Activated T-cell treated with anti-CD3 and anti-CD28 coated beads, Interleukin-2, amount 50 U/mL, for 24 hours (primary cell): ENCODE results near the gene ZBED4.
"Not testable (repeated sequence)": the region's sequence is repeated elsewhere in the genome, so short reads cannot be mapped to it uniquely, and the experiment has no call there.

Experiments
- DNase-seq: peaks from one replicate; pipeline ENCODE4 v3.0.0-alpha.2; 2020
- H3K27ac Mint-ChIP-seq: 2 replicates; pipeline ENCODE4 v1.8.0; 2020; ENCODE audit warnings: mild to moderate bottlenecking, mixed read lengths
- H3K27me3 Mint-ChIP-seq: 2 replicates; pipeline ENCODE4 v1.8.0; 2020; ENCODE audit warnings: mixed read lengths
- H3K36me3 Mint-ChIP-seq: 2 replicates; pipeline ENCODE4 v1.8.0; 2020; ENCODE audit warnings: low read depth, mixed read lengths
- H3K4me1 Mint-ChIP-seq: 2 replicates; pipeline ENCODE4 v1.8.0; 2020; ENCODE audit warnings: low read depth, mixed read lengths
- H3K4me3 Mint-ChIP-seq: 2 replicates; pipeline ENCODE4 v1.8.0; 2020; ENCODE audit warnings: mild to moderate bottlenecking, moderate library complexity, mixed read lengths
- H3K9me3 Mint-ChIP-seq: 2 replicates; pipeline ENCODE4 v1.8.0; 2020; ENCODE audit warnings: mixed read lengths

Gene ZBED4

GRCh38 chr22:49821741-49822140, 31.9 kb upstream of the ZBED4 start:
- DNase-seq, H3K27me3 Mint-ChIP-seq, H3K27ac Mint-ChIP-seq, H3K9me3 Mint-ChIP-seq, H3K4me3 Mint-ChIP-seq: not testable (repeated sequence)
- Mint-ChIP-seq H3K4me1 (peaks cover 73% of the 10 kb centered on the region), H3K36me3 (peaks cover 96% of the 10 kb centered on the region)

- Mint-ChIP-seq H3K27me3 (no peaks in the 10 kb centered on the region), H3K4me3 (no peak overlapping the region), H3K27ac (peak overlapping the region; percentile 55), H3K36me3 (peaks cover 79% of the 10 kb centered on the region), H3K9me3 (no peaks in the 10 kb centered on the region), H3K4me1 (peaks cover 57% of the 10 kb centered on the region)
- no peak for DNase-seq
These were observed 30.2 kb upstream of the ZBED4 start for GRCh38 chr22:49823289-49824045.

- H3K36me3 Mint-ChIP-seq: peaks cover 70% of the 10 kb centered on the region
These were observed 29.3 kb upstream of the ZBED4 start for GRCh38 chr22:49824185-49824925.

GRCh38 chr22:49824936-49825335, 28.7 kb upstream of the ZBED4 start:
- Mint-ChIP-seq H3K27me3 (no peaks in the 10 kb centered on the region), H3K36me3 (peaks cover 66% of the 10 kb centered on the region), H3K4me3 (peak overlapping the region; percentile 90), H3K9me3 (no peaks in the 10 kb centered on the region), H3K27ac (peak overlapping the region; percentile 94), H3K4me1 (peaks cover 66% of the 10 kb centered on the region)
- DNase-seq: no peak

More at GRCh38 chr22:49824185-49824925, 29.3 kb upstream of the ZBED4 start:
- DNase-seq: no peak
- H3K27me3 Mint-ChIP-seq: no peaks in the 10 kb centered on the region
- H3K4me1 Mint-ChIP-seq: peaks cover 60% of the 10 kb centered on the region
- no peaks in the 10 kb centered on the region for H3K9me3 Mint-ChIP-seq
- peak overlapping the region; percentile 55 for H3K27ac Mint-ChIP-seq
- H3K4me3 Mint-ChIP-seq: peak overlapping the region; percentile 90

- H3K9me3 Mint-ChIP-seq: no peaks in the 10 kb centered on the region
- H3K27ac Mint-ChIP-seq: peak overlapping the region; percentile 94
- H3K36me3 Mint-ChIP-seq: peaks cover 62% of the 10 kb centered on the region
- peak overlapping the region; percentile 90 for H3K4me3 Mint-ChIP-seq
- H3K4me1 Mint-ChIP-seq: peaks cover 65% of the 10 kb centered on the region
- DNase-seq: no peak
- H3K27me3 Mint-ChIP-seq: no peaks in the 10 kb centered on the region
These were observed 28.2 kb upstream of the ZBED4 start for GRCh38 chr22:49825436-49825835.

GRCh38 chr22:49825944-49826602, 27.6 kb upstream of the ZBED4 start:
- peak; percentile 74 for DNase-seq
- no peaks in the 10 kb centered on the region for H3K27me3 Mint-ChIP-seq
- peak overlapping the region; percentile 94 for H3K27ac Mint-ChIP-seq
- H3K9me3 Mint-ChIP-seq: no peaks in the 10 kb centered on the region
- peaks cover 60% of the 10 kb centered on the region for H3K4me1 Mint-ChIP-seq
- peak overlapping the region; percentile 90 for H3K4me3 Mint-ChIP-seq
- peaks cover 56% of the 10 kb centered on the region for H3K36me3 Mint-ChIP-seq

- peaks cover 49% of the 10 kb centered on the region for H3K36me3 Mint-ChIP-seq
- H3K4me3 Mint-ChIP-seq: peak overlapping the region; percentile 90
- no peaks in the 10 kb centered on the region for H3K9me3 Mint-ChIP-seq
- DNase-seq: peak; percentile 66
- H3K4me1 Mint-ChIP-seq: peaks cover 55% of the 10 kb centered on the region
- no peaks in the 10 kb centered on the region for H3K27me3 Mint-ChIP-seq
- peak overlapping the region; percentile 94 for H3K27ac Mint-ChIP-seq
These were observed 26.9 kb upstream of the ZBED4 start for GRCh38 chr22:49826603-49827270.

- H3K9me3 Mint-ChIP-seq: no peaks in the 10 kb centered on the region
- H3K27ac Mint-ChIP-seq: peak overlapping the region; percentile 37
- peaks cover 51% of the 10 kb centered on the region for H3K4me1 Mint-ChIP-seq
- DNase-seq: no peak
- peaks cover 43% of the 10 kb centered on the region for H3K36me3 Mint-ChIP-seq
- H3K4me3 Mint-ChIP-seq: peak overlapping the region; percentile 67
- no peaks in the 10 kb centered on the region for H3K27me3 Mint-ChIP-seq
These were observed 26.3 kb upstream of the ZBED4 start for GRCh38 chr22:49827271-49827852.

- peaks cover 46% of the 10 kb centered on the region for H3K4me1 Mint-ChIP-seq
These were observed 25.6 kb upstream of the ZBED4 start, which contains the start of gene BRD1 for GRCh38 chr22:49827853-49828598. Gene BRD1 (minus strand): TSS chr22:49827873. CDS start chr22:49824317, 3,556 bp downstream.

GRCh38 chr22:49828599-49828965, 25.1 kb upstream of the ZBED4 start:
- H3K36me3 Mint-ChIP-seq: peaks cover 31% of the 10 kb centered on the region
- peak overlapping the region; percentile 91 for H3K27ac Mint-ChIP-seq
- H3K4me3 Mint-ChIP-seq: peak overlapping the region; percentile 63
- H3K4me1 Mint-ChIP-seq: peaks cover 48% of the 10 kb centered on the region
- DNase-seq: no peak
- no peaks in the 10 kb centered on the region for H3K27me3 Mint-ChIP-seq
- H3K9me3 Mint-ChIP-seq: no peaks in the 10 kb centered on the region

More at GRCh38 chr22:49827853-49828598, 25.6 kb upstream of the ZBED4 start, which contains the start of gene BRD1:
- peaks cover 36% of the 10 kb centered on the region for H3K36me3 Mint-ChIP-seq
- H3K9me3 Mint-ChIP-seq: no peaks in the 10 kb centered on the region
- peak; percentile 78 for DNase-seq
- peak within 1 kb of the TSS; percentile 94 for H3K27ac Mint-ChIP-seq
- no peaks in the 10 kb centered on the region for H3K27me3 Mint-ChIP-seq
- H3K4me3 Mint-ChIP-seq: peak within 1 kb of the TSS; percentile 90

GRCh38 chr22:49829044-49829853, 24.4 kb upstream of the ZBED4 start:
- Mint-ChIP-seq H3K4me1 (peaks cover 47% of the 10 kb centered on the region), H3K27ac (peak overlapping the region; percentile 91), H3K36me3 (peaks cover 24% of the 10 kb centered on the region), H3K27me3 (no peaks in the 10 kb centered on the region), H3K4me3 (peak overlapping the region; percentile 63), H3K9me3 (no peaks in the 10 kb centered on the region)
- no peak for DNase-seq

GRCh38 chr22:49833340-49834007, 20.2 kb upstream of the ZBED4 start:
- Mint-ChIP-seq H3K4me1 (peaks cover 45% of the 10 kb centered on the region), H3K27me3 (no peaks in the 10 kb centered on the region), H3K27ac (no peak overlapping the region), H3K36me3 (no peaks in the 10 kb centered on the region), H3K9me3 (no peaks in the 10 kb centered on the region), H3K4me3 (no peak overlapping the region)
- no peak for DNase-seq
